OCI-LY7 (cell line): ENCODE results near the gene EML5. TPM values are rescaled to one million over a fixed set of nuclear protein-coding genes. Genes with fewer than 3 reads are reported as not detected.

Experiments
- BruUV-seq: library from RNA; stranded (reverse); fragments of 400-500 nt; replicated peaks from 2 replicates; lab custom pipeline; 2021; lab: Mats Ljungman, UMichigan
- CTCF ChIA-PET: fragments of 300-600 bp; sonication (Branson Sonifier 250); formaldehyde crosslinking; loops from one replicate; lab custom pipeline; 2022; ENCODE audit warnings: antibody characterized with exemption; ENCODE audit not compliant: unreplicated experiment; lab: Charles Lee
- POLR2A ChIA-PET: fragments of 300-600 bp; sonication (Branson Sonifier 250); formaldehyde crosslinking; loops from one replicate; lab custom pipeline; 2022; ENCODE audit warnings: antibody characterized with exemption; lab: Charles Lee
- DNase-seq: peaks from one replicate; pipeline ENCODE4 v3.0.0-alpha.2; 2015; ENCODE audit warnings: low spot score
- H2AFZ ChIP-seq: fragments of 200-600 bp; sonication (generic), shearing (Covaris generic); 2 replicates; pipeline ENCODE4 v1.6.1; 2014; ENCODE audit warnings: mild to moderate bottlenecking, antibody characterized with exemption, low read length, moderate library complexity
- H3K27ac ChIP-seq: fragments of 200-600 bp; sonication (generic); 2 replicates; pipeline ENCODE4 v1.5.1; 2014; ENCODE audit warnings: mixed run types, low read depth, mild to moderate bottlenecking, moderate library complexity, low read length, inconsistent platforms; ENCODE audit not compliant: poor library complexity, severe bottlenecking
- H3K36me3 ChIP-seq: fragments of 200-600 bp; sonication (generic); 2 replicates; pipeline ENCODE4 v1.6.1; 2014; ENCODE audit warnings: mild to moderate bottlenecking, antibody characterized with exemption, low read length, moderate library complexity, mixed read lengths; ENCODE audit not compliant: insufficient read depth
- H3K4me1 ChIP-seq: fragments of 200-600 bp; sonication (generic); 2 replicates; pipeline ENCODE4 v1.5.1; 2014; ENCODE audit warnings: mild to moderate bottlenecking, low read length; ENCODE audit not compliant: insufficient read depth, poor library complexity, severe bottlenecking
- H3K4me2 ChIP-seq: fragments of 200-600 bp; sonication (generic); 2 replicates; pipeline ENCODE4 v1.6.1; 2014; ENCODE audit warnings: mild to moderate bottlenecking, low read length
- H3K4me3 ChIP-seq: fragments of 200-600 bp; sonication (generic); 2 replicates; pipeline ENCODE4 v1.5.1; 2014; ENCODE audit warnings: mild to moderate bottlenecking, low read depth, low read length; ENCODE audit not compliant: poor library complexity, severe bottlenecking
- H3K79me2 ChIP-seq: fragments of 200-600 bp; sonication (generic); 2 replicates; pipeline ENCODE4 v1.6.1; 2016; ENCODE audit warnings: low read depth, mild to moderate bottlenecking, low read length, moderate library complexity, mixed read lengths; ENCODE audit not compliant: insufficient read depth
- H3K9me2 ChIP-seq: fragments of 200-600 bp; sonication (generic); 2 replicates; pipeline ENCODE4 v1.6.1; 2016; ENCODE audit warnings: mild to moderate bottlenecking, low read length, mixed read lengths; ENCODE audit not compliant: insufficient read depth
- H3K9me3 ChIP-seq: fragments of 200-600 bp; sonication (generic); 2 replicates; pipeline ENCODE4 v1.6.1; 2014; ENCODE audit warnings: mild to moderate bottlenecking, mixed run types, low read length, mixed read lengths
- H4K20me1 ChIP-seq: fragments of 200-600 bp; sonication (generic); 2 replicates; pipeline ENCODE4 v1.6.1; 2014; ENCODE audit warnings: mild to moderate bottlenecking, antibody characterized with exemption, low read length, moderate library complexity, mixed read lengths; ENCODE audit not compliant: insufficient read depth
- CTCF ChIP-seq: fragments of 200-600 bp; sonication (generic); conservative IDR thresholded peaks from 2 replicates; pipeline ENCODE4 v1.5.1; 2014; ENCODE audit warnings: mild to moderate bottlenecking, antibody characterized with exemption, low read length, moderate library complexity, mixed read lengths
- EZH2phosphoT487 ChIP-seq: fragments of 200-600 bp; sonication (generic); IDR thresholded peaks from 2 replicates; pipeline ENCODE4 v1.6.1; 2018; ENCODE audit warnings: low read depth, borderline replicate concordance, mild to moderate bottlenecking, mixed run types, antibody characterized with exemption, low read length, moderate library complexity, mixed read lengths
- intact Hi-C: fragments of 100-400 bp; cut with micrococcal nuclease; formaldehyde crosslinking; loops from one replicate; pipeline ENCODE4 v1.10.0; 2022; ENCODE audit not compliant: unreplicated experiment
- total RNA-seq, 2 experiments: library from RNA; depleted of rRNA in 1 of 2; stranded (reverse); fragments of >200 nt in 1 of 2; shearing (Covaris generic) in 1 of 2; gene quantifications; 2 replicates each; pipeline ENCODE4 v1.2.3, GENCODE V29; 2014 to 2022

EML5 gene
- total RNA-seq, 2 experiments from 2014 or later = 1.8 to 5.6 TPM

- CTCF ChIA-PET = no interaction called here
- TF ChIP-seq EZH2phosphoT487 (no peak), CTCF (no peak)
Measured at GRCh38 chr14:88746052-88746451, 46.7 kb downstream of the EML5 start.

GRCh38 chr14:88737245-88737644, 55.5 kb downstream of the EML5 start:
- Histone ChIP-seq H4K20me1 (no peaks in the 10 kb centered on the region), H3K4me2 (no peak overlapping the region), H2AFZ (no peak overlapping the region), H3K27ac (no peak overlapping the region), H3K9me2 (no peaks in the 10 kb centered on the region), H3K9me3 (no peaks in the 10 kb centered on the region), H3K36me3 (no peaks in the 10 kb centered on the region), H3K4me1 (no peaks in the 10 kb centered on the region), H3K4me3 (no peak overlapping the region), H3K79me2 (no peaks in the 10 kb centered on the region)
- intact Hi-C loops = no loop called here
- ChIA-PET POLR2A (interaction anchor here (0.9 kb wide), 1 partner anchor 11 kb away, joined by 3 read pairs; no protein-coding TSS in a partner anchor), CTCF (no interaction called here)
- no TSS peak for BruUV-seq
- DNase-seq = no peak
- TF ChIP-seq CTCF (no peak), EZH2phosphoT487 (no peak)

More at GRCh38 chr14:88746052-88746451, 46.7 kb downstream of the EML5 start:
- DNase-seq = no peak
- no TSS peak for BruUV-seq
- Histone ChIP-seq H3K9me2 (no peaks in the 10 kb centered on the region), H2AFZ (no peak overlapping the region), H3K4me2 (no peak overlapping the region), H3K4me1 (no peaks in the 10 kb centered on the region), H3K79me2 (no peaks in the 10 kb centered on the region), H3K4me3 (no peak overlapping the region), H3K27ac (no peak overlapping the region), H4K20me1 (no peaks in the 10 kb centered on the region), H3K9me3 (no peaks in the 10 kb centered on the region), H3K36me3 (no peaks in the 10 kb centered on the region)
- POLR2A ChIA-PET = no interaction called here
- intact Hi-C loops = no loop called here

- H3K79me2 ChIP-seq = no peaks in the 10 kb centered on the region
- no peak for DNase-seq
- POLR2A ChIA-PET = interaction anchor here (0.6 to 1.6 kb wide), 4 partner anchors 9 to 139 kb away, joined by 3 to 6 read pairs (median 4); no protein-coding TSS in a partner anchor
- H2AFZ ChIP-seq = no peak overlapping the region
- no peak overlapping the region for H3K4me2 ChIP-seq
- no peaks in the 10 kb centered on the region for H3K4me1 ChIP-seq
- TF ChIP-seq EZH2phosphoT487 = no peak
- TF ChIP-seq CTCF = no peak
- H3K36me3 ChIP-seq = no peaks in the 10 kb centered on the region
- intact Hi-C loops = no loop called here
- H3K9me3 ChIP-seq = no peaks in the 10 kb centered on the region
- H3K9me2 ChIP-seq = no peaks in the 10 kb centered on the region
- no peaks in the 10 kb centered on the region for H4K20me1 ChIP-seq
- BruUV-seq = no TSS peak
- no peak overlapping the region for H3K4me3 ChIP-seq
- CTCF ChIA-PET = no interaction called here
- no peak overlapping the region for H3K27ac ChIP-seq
Measured at GRCh38 chr14:88733121-88733520, 59.6 kb downstream of the EML5 start.
